PFSK-1 (cell line): ENCODE data around the gene CLSTN1.

Experiments used
- FOXP2 ChIP-seq: optimal IDR thresholded peaks from 2 replicates; pipeline ENCODE3; 2011; ENCODE audit warnings: borderline replicate concordance, control low read depth, inconsistent platforms; ENCODE audit not compliant: insufficient read depth; ENCODE audit errors: extremely low read length, extremely low read depth
- POLR2AphosphoS5 ChIP-seq: IDR thresholded peaks from 2 replicates; pipeline ENCODE4 v1.6.1; 2012; ENCODE audit warnings: low read depth, mild to moderate bottlenecking, control low read depth, low read length, moderate library complexity
- SIN3A ChIP-seq: IDR thresholded peaks from 2 replicates; pipeline ENCODE4 v1.6.1; 2012; ENCODE audit warnings: mild to moderate bottlenecking, low read length, moderate library complexity, borderline replicate concordance; ENCODE audit not compliant: insufficient read depth
- TAF1 ChIP-seq: IDR thresholded peaks from 2 replicates; pipeline ENCODE4 v1.6.1; 2012; ENCODE audit warnings: low read length, control low read depth, borderline replicate concordance; ENCODE audit not compliant: insufficient read depth
- TF ChIP-seq, protein P1 (sequence below), 2 experiments: IDR thresholded peaks; 2 replicates each; pipeline versions ENCODE4 v1.6.1 to v1.8.0; 2011 to 2012; ENCODE audit warnings: low read depth in 2 of 2, low read length in 2 of 2, control low read depth in 1 of 2, inconsistent platforms in 1 of 2, mild to moderate bottlenecking in 1 of 2, moderate library complexity in 1 of 2; ENCODE audit not compliant: insufficient read depth in 1 of 2

DNA sequence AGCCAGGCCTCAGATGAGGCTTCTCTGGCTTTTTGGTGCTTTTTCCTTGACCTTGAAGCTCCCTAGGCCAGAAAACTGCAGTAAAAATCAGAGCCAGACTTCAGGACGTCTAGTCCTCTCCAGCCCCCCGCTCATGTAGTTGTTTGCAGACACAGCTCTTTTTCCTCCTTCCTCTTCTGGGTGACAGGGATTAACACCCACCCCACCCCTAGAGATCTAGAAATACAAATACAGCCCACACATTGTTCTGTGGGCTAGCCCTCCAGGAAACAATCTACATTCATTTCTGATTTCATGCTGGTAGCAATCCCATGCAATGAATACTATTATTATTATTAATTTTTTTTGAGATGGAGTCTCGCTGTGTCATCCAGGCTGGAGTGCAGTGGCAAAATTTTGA is 9.9 kb upstream of the CLSTN1 start:
- TF ChIP-seq POLR2AphosphoS5 (no peak), TAF1 (no peak), FOXP2 (no peak), SIN3A (no peak)
- TF ChIP-seq, protein P1, sequence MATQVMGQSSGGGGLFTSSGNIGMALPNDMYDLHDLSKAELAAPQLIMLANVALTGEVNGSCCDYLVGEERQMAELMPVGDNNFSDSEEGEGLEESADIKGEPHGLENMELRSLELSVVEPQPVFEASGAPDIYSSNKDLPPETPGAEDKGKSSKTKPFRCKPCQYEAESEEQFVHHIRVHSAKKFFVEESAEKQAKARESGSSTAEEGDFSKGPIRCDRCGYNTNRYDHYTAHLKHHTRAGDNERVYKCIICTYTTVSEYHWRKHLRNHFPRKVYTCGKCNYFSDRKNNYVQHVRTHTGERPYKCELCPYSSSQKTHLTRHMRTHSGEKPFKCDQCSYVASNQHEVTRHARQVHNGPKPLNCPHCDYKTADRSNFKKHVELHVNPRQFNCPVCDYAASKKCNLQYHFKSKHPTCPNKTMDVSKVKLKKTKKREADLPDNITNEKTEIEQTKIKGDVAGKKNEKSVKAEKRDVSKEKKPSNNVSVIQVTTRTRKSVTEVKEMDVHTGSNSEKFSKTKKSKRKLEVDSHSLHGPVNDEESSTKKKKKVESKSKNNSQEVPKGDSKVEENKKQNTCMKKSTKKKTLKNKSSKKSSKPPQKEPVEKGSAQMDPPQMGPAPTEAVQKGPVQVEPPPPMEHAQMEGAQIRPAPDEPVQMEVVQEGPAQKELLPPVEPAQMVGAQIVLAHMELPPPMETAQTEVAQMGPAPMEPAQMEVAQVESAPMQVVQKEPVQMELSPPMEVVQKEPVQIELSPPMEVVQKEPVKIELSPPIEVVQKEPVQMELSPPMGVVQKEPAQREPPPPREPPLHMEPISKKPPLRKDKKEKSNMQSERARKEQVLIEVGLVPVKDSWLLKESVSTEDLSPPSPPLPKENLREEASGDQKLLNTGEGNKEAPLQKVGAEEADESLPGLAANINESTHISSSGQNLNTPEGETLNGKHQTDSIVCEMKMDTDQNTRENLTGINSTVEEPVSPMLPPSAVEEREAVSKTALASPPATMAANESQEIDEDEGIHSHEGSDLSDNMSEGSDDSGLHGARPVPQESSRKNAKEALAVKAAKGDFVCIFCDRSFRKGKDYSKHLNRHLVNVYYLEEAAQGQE (IDR thresholded peaks at IDR 0.05; ENCODE audit: insufficient read depth in 1 of 2, low read depth in 2 of 2, low read length in 2 of 2) = no peak
